Measurements from ENCODE around the gene PAPPA.

PAPPA gene

GRCh38 chr9:116152390-116152789 lies 1.2 kb upstream of the PAPPA start:
- no peak for DNase-seq

GRCh38 chr9:116152941-116153764 lies 438 bp upstream of the PAPPA start:
- DNase-seq: no peak

GRCh38 chr9:116154334-116154975 lies 864 bp downstream of the PAPPA start:
- DNase-seq: no peak

GRCh38 chr9:116154976-116155697 lies 1.5 kb downstream of the PAPPA start:
- DNase-seq: no peak

- no peak for DNase-seq
These were observed 2.1 kb downstream of the PAPPA start for GRCh38 chr9:116155698-116156039.

GRCh38 chr9:116156621-116157314 lies 3.2 kb downstream of the PAPPA start:
- no peak for DNase-seq

- DNase-seq: no peak
These were observed 4.0 kb downstream of the PAPPA start for GRCh38 chr9:116157436-116158138.

- no peak for DNase-seq
These were observed 7.3 kb downstream of the PAPPA start for GRCh38 chr9:116160676-116161571.

GRCh38 chr9:116162241-116162781 lies 8.7 kb downstream of the PAPPA start:
- DNase-seq: no peak

- DNase-seq: no peak
These were observed 9.9 kb downstream of the PAPPA start for GRCh38 chr9:116163293-116164055.

- no peak for DNase-seq
These were observed 12.3 kb downstream of the PAPPA start for GRCh38 chr9:116165912-116166311.

- no peak for DNase-seq
These were observed 13.1 kb downstream of the PAPPA start for GRCh38 chr9:116166713-116167112.

- DNase-seq: no peak
These were observed 14.6 kb downstream of the PAPPA start for GRCh38 chr9:116168231-116168630.

GRCh38 chr9:116172216-116172615 lies 18.6 kb downstream of the PAPPA start:
- no peak for DNase-seq

- DNase-seq: no peak
These were observed 20.8 kb downstream of the PAPPA start for GRCh38 chr9:116174347-116174746.

GRCh38 chr9:116175614-116176013 lies 22.0 kb downstream of the PAPPA start:
- no peak for DNase-seq

GRCh38 chr9:116178481-116179211 lies 25.1 kb downstream of the PAPPA start:
- no peak for DNase-seq

GRCh38 chr9:116179568-116179967 lies 26.0 kb downstream of the PAPPA start:
- DNase-seq: no peak

GRCh38 chr9:116181853-116182610 lies 28.4 kb downstream of the PAPPA start:
- no peak for DNase-seq
